ENCODE data around the gene USP6. TPM values are rescaled to one million over a fixed set of nuclear protein-coding genes. Genes with fewer than 3 reads are reported as not detected.
A peak's percentile ranks its signal among the peaks of the same experiment; 100 is the strongest.

The USP6 gene
- total RNA-seq, 1 experiment from 2014 or later = 0.08 TPM

DNA sequence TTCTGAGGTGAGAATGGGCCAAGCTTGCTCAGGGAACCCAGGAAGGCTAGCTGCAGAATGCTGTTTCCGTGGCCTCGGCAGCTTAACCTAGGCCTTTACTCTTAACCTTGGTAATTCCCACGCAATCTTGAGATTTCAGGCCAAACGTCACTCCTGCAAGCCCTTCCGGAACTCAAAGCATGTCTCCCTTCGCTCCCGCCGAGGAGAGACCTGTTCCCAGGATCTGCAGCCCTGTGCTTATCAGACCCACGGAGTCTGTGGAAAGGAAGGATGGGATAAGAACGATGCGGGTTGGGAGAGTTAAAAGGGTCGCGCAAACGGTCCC, 38.1 kb upstream of the USP6 start:
- Histone ChIP-seq H3K27me3 (ENCODE audit: control insufficient read depth, insufficient read depth, low read length) (no peaks in the 10 kb centered on the region), H3K36me3 (ENCODE audit: control insufficient read depth, insufficient read depth, low read length) (no peaks in the 10 kb centered on the region), H3K4me1 (ENCODE audit: control insufficient read depth, insufficient read depth, low read length) (no peaks in the 10 kb centered on the region), H3K4me3 (ENCODE audit: low read depth in 2 of 2, low read length in 2 of 2) (peak overlapping the region in 1 of 2 experiments; percentile 31; a peak in 1 of 4 replicates), H3K27ac (ENCODE audit: low read length) (no peak overlapping the region), H3K9me3 (ENCODE audit: control insufficient read depth, insufficient read depth, low read depth, low read length) (0 out of 2 replicates have a peak, but pooled peaks cover 3% of the 10 kb centered on the region)
- no peak for TF ChIP-seq POLR2AphosphoS5 (IDR thresholded peaks at IDR 0.05; ENCODE audit: low read depth, low read length)
- no peak for TF ChIP-seq SIN3A (IDR thresholded peaks at IDR 0.05; ENCODE audit: borderline replicate concordance, insufficient read depth, low read depth, low read length)
- TF ChIP-seq, protein P1, sequence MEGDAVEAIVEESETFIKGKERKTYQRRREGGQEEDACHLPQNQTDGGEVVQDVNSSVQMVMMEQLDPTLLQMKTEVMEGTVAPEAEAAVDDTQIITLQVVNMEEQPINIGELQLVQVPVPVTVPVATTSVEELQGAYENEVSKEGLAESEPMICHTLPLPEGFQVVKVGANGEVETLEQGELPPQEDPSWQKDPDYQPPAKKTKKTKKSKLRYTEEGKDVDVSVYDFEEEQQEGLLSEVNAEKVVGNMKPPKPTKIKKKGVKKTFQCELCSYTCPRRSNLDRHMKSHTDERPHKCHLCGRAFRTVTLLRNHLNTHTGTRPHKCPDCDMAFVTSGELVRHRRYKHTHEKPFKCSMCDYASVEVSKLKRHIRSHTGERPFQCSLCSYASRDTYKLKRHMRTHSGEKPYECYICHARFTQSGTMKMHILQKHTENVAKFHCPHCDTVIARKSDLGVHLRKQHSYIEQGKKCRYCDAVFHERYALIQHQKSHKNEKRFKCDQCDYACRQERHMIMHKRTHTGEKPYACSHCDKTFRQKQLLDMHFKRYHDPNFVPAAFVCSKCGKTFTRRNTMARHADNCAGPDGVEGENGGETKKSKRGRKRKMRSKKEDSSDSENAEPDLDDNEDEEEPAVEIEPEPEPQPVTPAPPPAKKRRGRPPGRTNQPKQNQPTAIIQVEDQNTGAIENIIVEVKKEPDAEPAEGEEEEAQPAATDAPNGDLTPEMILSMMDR (IDR thresholded peaks at IDR 0.05) = no peak
- no peak for TF ChIP-seq TCF7L2 (IDR thresholded peaks at IDR 0.05; ENCODE audit: low read depth, low read length)
- TF ChIP-seq REST (IDR thresholded peaks at IDR 0.05; ENCODE audit: insufficient read depth in 1 of 2, low read depth in 2 of 2, low read length in 1 of 2) = no peak
- CTCF ChIA-PET = no interaction called here
- intact Hi-C loops (cut with micrococcal nuclease; ENCODE audit: unreplicated experiment) = no loop called here
- ATAC-seq = no peak
- no TSS peak for BruUV-seq (replicated peaks)
- POLR2A ChIA-PET = no interaction called here
- DNase-seq (ENCODE audit: low read depth, low spot score) = no peak
- in situ Hi-C loops (cut with HindIII; ENCODE audit: low pct_unique_long_range_greater_than_20kb, low sequenced_read_pairs) = no loop called here

GRCh38 chr17:5078106-5079028, 37.5 kb upstream of the USP6 start, which contains the start of gene ZFP3:
Gene ZFP3 (plus strand): TSS chr17:5078467. CDS start chr17:5091505, 13,038 bp downstream.
- CTCF ChIA-PET = no interaction called here
- BruUV-seq (replicated peaks) = no TSS peak

More at GRCh38 chr17:5078106-5079028, 37.5 kb upstream of the USP6 start, which contains the start of gene ZFP3:
- Histone ChIP-seq H3K4me3 (ENCODE audit: low read depth in 2 of 2, low read length in 2 of 2) (peak within 1 kb of the TSS in 1 of 2 experiments; percentile 31; a peak in 1 of 4 replicates), H3K9me3 (ENCODE audit: control insufficient read depth, insufficient read depth, low read depth, low read length) (0 out of 2 replicates have a peak, but pooled peaks cover 3% of the 10 kb centered on the region), H3K4me1 (ENCODE audit: control insufficient read depth, insufficient read depth, low read length) (no peaks in the 10 kb centered on the region), H3K27ac (ENCODE audit: low read length) (no peak within 1 kb of the TSS), H3K36me3 (ENCODE audit: control insufficient read depth, insufficient read depth, low read length) (no peaks in the 10 kb centered on the region), H3K27me3 (ENCODE audit: control insufficient read depth, insufficient read depth, low read length) (no peaks in the 10 kb centered on the region)
- in situ Hi-C loops (cut with HindIII; ENCODE audit: low pct_unique_long_range_greater_than_20kb, low sequenced_read_pairs) (no loop called here), intact Hi-C loops (cut with micrococcal nuclease; ENCODE audit: unreplicated experiment) (no loop called here)
- POLR2A ChIA-PET = no interaction called here
- TF ChIP-seq, protein P1 (IDR thresholded peaks at IDR 0.05) = no peak
- TF ChIP-seq SIN3A (IDR thresholded peaks at IDR 0.05; ENCODE audit: borderline replicate concordance, insufficient read depth, low read depth, low read length) (no peak), POLR2AphosphoS5 (IDR thresholded peaks at IDR 0.05; ENCODE audit: low read depth, low read length) (no peak), REST (IDR thresholded peaks at IDR 0.05; ENCODE audit: insufficient read depth in 1 of 2, low read depth in 2 of 2, low read length in 1 of 2) (no peak), TCF7L2 (IDR thresholded peaks at IDR 0.05; ENCODE audit: low read depth, low read length) (no peak)
- ATAC-seq = no peak
- no peak for DNase-seq (ENCODE audit: low read depth, low spot score)
